ENCODE data around the gene GMPS. TPM values are rescaled to one million over a fixed set of nuclear protein-coding genes. Genes with fewer than 3 reads are reported as not detected.

GMPS gene
- total and polyA plus RNA-seq, 9 of the 15 experiments (the other 6 are each of a cell fraction or from before 2014, with no cell fraction given) = 73.7 to 282 (median 156) TPM

DNA sequence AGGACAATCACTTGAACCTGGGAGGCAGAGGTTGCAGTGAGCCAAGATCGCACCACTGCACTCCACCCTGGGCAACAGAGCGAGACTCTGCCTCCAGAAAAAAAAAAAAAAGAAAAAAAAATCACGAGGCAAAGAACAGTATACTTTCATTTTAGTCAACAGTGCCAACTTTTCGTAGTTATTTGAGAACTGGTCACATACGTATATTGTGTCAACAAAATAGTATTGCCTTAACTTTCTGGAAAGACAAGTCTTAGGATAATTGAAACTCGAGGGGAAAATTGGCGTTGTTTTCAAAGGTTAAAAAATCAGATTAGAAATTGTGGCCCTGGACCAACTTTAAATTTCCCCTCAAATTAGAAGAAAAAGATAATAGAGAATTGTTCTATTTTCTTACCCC, 13.8 kb downstream of the GMPS start:
- no peak for DNase-seq (ENCODE audit: extremely low read depth in 1 of 4, low spot score in 3 of 4)
- Histone ChIP-seq H3K9me3 (replicated peaks; ENCODE audit: control insufficient read depth, insufficient read depth, low read depth, low read length) (no peaks in the 10 kb centered on the region), H3K27ac (ENCODE audit: extremely low read depth, low read depth, low read length) (no peak overlapping the region), H3K27me3 (ENCODE audit: control insufficient read depth in 2 of 2, insufficient read depth in 2 of 2, low read length in 2 of 2) (no peaks in the 10 kb centered on the region), H3K9ac (ENCODE audit: insufficient read depth in 1 of 2, low read depth in 2 of 2, low read length in 2 of 2) (no peak overlapping the region), H3K4me2 (ENCODE audit: insufficient read depth, low read length) (no peak overlapping the region), H3K4me1 (replicated peaks in 1 of 2; ENCODE audit: control insufficient read depth in 2 of 2, insufficient read depth in 2 of 2, low read length in 2 of 2) (peaks cover 24% of the 10 kb centered on the region in 2 experiments; a peak in 4 of 5 replicates), H3K9me1 (ENCODE audit: control insufficient read depth, insufficient read depth, low read length) (no peaks in the 10 kb centered on the region), H3K79me2 (ENCODE audit: control insufficient read depth, insufficient read depth, low read length) (peaks cover 99% of the 10 kb centered on the region), H3K36me3 (ENCODE audit: control insufficient read depth, insufficient read depth, low read length) (peaks cover 2% of the 10 kb centered on the region; the same call in 1 of the 3 replicates), H2AFZ (ENCODE audit: low read depth, low read length) (no peak overlapping the region), H3K4me3 (no peak overlapping the region), H4K20me1 (replicated peaks; ENCODE audit: control insufficient read depth, insufficient read depth, low read length) (no peaks in the 10 kb centered on the region)
- 58% methylated on average over 5 of the region's 7 CpGs for WGBS (ENCODE audit: insufficient coverage, low coverage, missing lambda C conversion rate)
- in situ Hi-C loops (cut with MboI) (no loop called here), intact Hi-C loops (cut with micrococcal nuclease) (no loop called here)
- ChIA-PET POLR2A (interaction anchor here (0.5 to 6.6 kb wide), 5 partner anchors 11 to 1039 kb away, joined by 3 to 64 read pairs (median 3); partner anchors contain the start of genes C3orf33 and GMPS), CTCF (ENCODE audit: low intra/inter-chr PET ratio) (no interaction called here)
- ATAC-seq = no peak
- no peak for TF ChIP-seq SMC3 (conservative IDR thresholded peaks at IDR 0.05; ENCODE audit: insufficient read depth, low read depth, low read length)
- TF ChIP-seq, protein P1, sequence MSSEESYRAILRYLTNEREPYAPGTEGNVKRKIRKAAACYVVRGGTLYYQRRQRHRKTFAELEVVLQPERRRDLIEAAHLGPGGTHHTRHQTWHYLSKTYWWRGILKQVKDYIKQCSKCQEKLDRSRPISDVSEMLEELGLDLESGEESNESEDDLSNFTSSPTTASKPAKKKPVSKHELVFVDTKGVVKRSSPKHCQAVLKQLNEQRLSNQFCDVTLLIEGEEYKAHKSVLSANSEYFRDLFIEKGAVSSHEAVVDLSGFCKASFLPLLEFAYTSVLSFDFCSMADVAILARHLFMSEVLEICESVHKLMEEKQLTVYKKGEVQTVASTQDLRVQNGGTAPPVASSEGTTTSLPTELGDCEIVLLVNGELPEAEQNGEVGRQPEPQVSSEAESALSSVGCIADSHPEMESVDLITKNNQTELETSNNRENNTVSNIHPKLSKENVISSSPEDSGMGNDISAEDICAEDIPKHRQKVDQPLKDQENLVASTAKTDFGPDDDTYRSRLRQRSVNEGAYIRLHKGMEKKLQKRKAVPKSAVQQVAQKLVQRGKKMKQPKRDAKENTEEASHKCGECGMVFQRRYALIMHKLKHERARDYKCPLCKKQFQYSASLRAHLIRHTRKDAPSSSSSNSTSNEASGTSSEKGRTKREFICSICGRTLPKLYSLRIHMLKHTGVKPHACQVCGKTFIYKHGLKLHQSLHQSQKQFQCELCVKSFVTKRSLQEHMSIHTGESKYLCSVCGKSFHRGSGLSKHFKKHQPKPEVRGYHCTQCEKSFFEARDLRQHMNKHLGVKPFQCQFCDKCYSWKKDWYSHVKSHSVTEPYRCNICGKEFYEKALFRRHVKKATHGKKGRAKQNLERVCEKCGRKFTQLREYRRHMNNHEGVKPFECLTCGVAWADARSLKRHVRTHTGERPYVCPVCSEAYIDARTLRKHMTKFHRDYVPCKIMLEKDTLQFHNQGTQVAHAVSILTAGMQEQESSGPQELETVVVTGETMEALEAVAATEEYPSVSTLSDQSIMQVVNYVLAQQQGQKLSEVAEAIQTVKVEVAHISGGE (CRISPR knock-in tag; IDR thresholded peaks at IDR 0.05) = no peak
- TF ChIP-seq LCOR (CRISPR knock-in tag; IDR thresholded peaks at IDR 0.05) = no peak
- no peak for TF ChIP-seq NCOA1 (IDR thresholded peaks at IDR 0.05; ENCODE audit: low read depth)
- TF ChIP-seq RCOR1 (IDR thresholded peaks at IDR 0.05; ENCODE audit: borderline replicate concordance in 1 of 2, low read depth in 2 of 2, low read length in 2 of 2) = no peak
- TF ChIP-seq FOXM1 (IDR thresholded peaks at IDR 0.05; ENCODE audit: low read depth) = no peak
- TF ChIP-seq FOXM1 (CRISPR knock-in tag; IDR thresholded peaks at IDR 0.05; ENCODE audit: low read depth) = no peak
- TF ChIP-seq KAT7 (CRISPR knock-in tag; IDR thresholded peaks at IDR 0.05; ENCODE audit: borderline replicate concordance) = no peak
- no peak for TF ChIP-seq ZNF253 (CRISPR knock-in tag; conservative IDR thresholded peaks at IDR 0.05)
- FAIRE-seq = no peak
- BruUV-seq (replicated peaks) = no TSS peak

Measured in K562 (cell line).